Endothelial cell (in vitro differentiated cells): ENCODE measurements around the gene CYP24A1. TPM values are rescaled to one million over a fixed set of nuclear protein-coding genes. Genes with fewer than 3 reads are reported as not detected.

Experiments used
- DNase-seq: peaks from one replicate; pipeline ENCODE4 v3.0.0; 2021; ENCODE audit warnings: low spot score
- H3K27ac Mint-ChIP-seq: one replicate; pipeline ENCODE4 v1.8.0; 2021; ENCODE audit warnings: mixed read lengths, inconsistent platforms; ENCODE audit not compliant: unreplicated experiment
- H3K27me3 Mint-ChIP-seq: one replicate; pipeline ENCODE4 v1.8.0; 2021; ENCODE audit warnings: mild to moderate bottlenecking, moderate library complexity, mixed read lengths, inconsistent platforms; ENCODE audit not compliant: unreplicated experiment
- H3K36me3 Mint-ChIP-seq: one replicate; pipeline ENCODE4 v1.8.0; 2021; ENCODE audit warnings: mild to moderate bottlenecking, low read depth, mixed read lengths, inconsistent platforms; ENCODE audit not compliant: unreplicated experiment
- H3K4me1 Mint-ChIP-seq: one replicate; pipeline ENCODE4 v1.8.0; 2021; ENCODE audit warnings: mild to moderate bottlenecking, mixed read lengths, inconsistent platforms; ENCODE audit not compliant: unreplicated experiment
- H3K4me3 Mint-ChIP-seq: one replicate; pipeline ENCODE4 v1.8.0; 2021; ENCODE audit warnings: mild to moderate bottlenecking, mixed read lengths, inconsistent platforms; ENCODE audit not compliant: unreplicated experiment
- H3K9me3 Mint-ChIP-seq: one replicate; pipeline ENCODE4 v1.8.0; 2021; ENCODE audit warnings: mixed read lengths, inconsistent platforms; ENCODE audit not compliant: unreplicated experiment
- total RNA-seq: library from RNA; stranded (reverse); fragmentation: NEBNext Ultra II Directional; extraction: Animal tissue kit (Norgen Biotek cat#: 25700); gene quantifications from one replicate; pipeline ENCODE4 v1.2.1, GENCODE V29; 2021; ENCODE audit not compliant: unreplicated experiment
- TF ChIP-seq, protein P1 (sequence below): fragments of 200-600 bp; sonication (generic); IDR thresholded peaks from one replicate; pipeline ENCODE4 v1.5.0; 2021; ENCODE audit warnings: antibody characterized with exemption; ENCODE audit not compliant: unreplicated experiment

Gene CYP24A1
- total RNA-seq, 1 donor from 2014 or later = not detected

DNA sequence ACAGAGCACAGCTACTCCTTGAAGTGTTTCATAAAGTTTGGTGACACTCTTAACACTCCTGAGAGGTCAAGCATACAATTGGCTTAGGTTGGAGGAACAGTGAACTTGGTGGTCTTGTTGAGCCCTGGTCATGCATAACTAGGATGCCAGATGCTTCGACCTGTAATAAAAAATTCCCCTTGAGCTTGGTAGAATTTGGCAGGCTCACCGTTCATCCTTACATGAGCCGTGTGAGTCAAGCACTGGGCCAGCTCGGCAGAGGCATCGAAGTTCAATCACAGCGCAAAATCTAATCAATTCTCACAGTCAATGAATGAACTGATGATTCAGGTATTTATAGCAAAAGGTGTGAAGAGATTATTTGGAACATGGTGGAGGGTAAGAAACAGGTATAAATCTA lies 33.7 kb downstream of the CYP24A1 start:
- no peaks in the 10 kb centered on the region for H3K36me3 Mint-ChIP-seq
- TF ChIP-seq, protein P1, sequence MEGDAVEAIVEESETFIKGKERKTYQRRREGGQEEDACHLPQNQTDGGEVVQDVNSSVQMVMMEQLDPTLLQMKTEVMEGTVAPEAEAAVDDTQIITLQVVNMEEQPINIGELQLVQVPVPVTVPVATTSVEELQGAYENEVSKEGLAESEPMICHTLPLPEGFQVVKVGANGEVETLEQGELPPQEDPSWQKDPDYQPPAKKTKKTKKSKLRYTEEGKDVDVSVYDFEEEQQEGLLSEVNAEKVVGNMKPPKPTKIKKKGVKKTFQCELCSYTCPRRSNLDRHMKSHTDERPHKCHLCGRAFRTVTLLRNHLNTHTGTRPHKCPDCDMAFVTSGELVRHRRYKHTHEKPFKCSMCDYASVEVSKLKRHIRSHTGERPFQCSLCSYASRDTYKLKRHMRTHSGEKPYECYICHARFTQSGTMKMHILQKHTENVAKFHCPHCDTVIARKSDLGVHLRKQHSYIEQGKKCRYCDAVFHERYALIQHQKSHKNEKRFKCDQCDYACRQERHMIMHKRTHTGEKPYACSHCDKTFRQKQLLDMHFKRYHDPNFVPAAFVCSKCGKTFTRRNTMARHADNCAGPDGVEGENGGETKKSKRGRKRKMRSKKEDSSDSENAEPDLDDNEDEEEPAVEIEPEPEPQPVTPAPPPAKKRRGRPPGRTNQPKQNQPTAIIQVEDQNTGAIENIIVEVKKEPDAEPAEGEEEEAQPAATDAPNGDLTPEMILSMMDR = no peak
- no peak for DNase-seq
- no peak overlapping the region for H3K4me3 Mint-ChIP-seq
- no peaks in the 10 kb centered on the region for H3K4me1 Mint-ChIP-seq
- no peaks in the 10 kb centered on the region for H3K9me3 Mint-ChIP-seq
- H3K27ac Mint-ChIP-seq = no peak overlapping the region
- H3K27me3 Mint-ChIP-seq = peaks cover 2% of the 10 kb centered on the region

DNA sequence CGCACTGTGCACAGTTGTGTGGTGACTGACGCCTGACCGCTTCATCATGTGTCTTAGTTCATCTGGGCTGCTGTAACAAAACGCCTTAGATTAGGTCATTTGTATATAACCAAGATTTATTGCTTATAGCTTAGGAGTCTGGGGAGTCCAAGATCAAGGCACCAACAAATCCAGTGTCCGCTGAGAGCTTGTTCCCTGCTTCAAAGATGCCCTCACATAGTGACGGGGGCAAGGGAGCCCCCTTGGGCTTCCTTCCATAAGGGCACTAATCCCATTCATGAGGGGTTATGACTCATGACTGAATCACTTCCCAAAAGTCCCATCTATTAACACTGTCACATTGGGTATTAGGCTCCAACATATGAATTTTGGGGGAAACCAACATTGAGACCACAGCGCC lies 34.6 kb downstream of the CYP24A1 start:
- no peak for DNase-seq
- H3K4me1 Mint-ChIP-seq = no peaks in the 10 kb centered on the region

DNA sequence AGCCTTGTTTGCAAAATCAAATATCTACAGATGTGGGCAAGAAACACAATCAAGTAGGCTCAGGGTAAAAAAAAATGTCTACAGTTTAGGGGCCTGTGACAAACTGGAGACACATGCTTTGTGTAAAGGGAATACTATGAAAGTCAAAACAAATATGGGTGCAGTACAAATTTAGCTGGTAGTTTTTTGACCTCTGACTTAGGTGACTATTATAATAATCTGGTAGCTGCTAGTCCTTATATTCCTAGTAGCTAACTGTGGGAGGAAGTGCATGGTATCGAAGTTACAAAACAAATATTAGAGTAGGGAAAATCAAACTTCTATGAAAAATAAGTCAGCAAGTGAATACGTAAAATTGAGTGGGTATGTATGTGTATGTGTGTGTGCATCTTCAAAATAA lies 35.4 kb downstream of the CYP24A1 start:
- H3K27me3 Mint-ChIP-seq = peaks cover 2% of the 10 kb centered on the region
- no peaks in the 10 kb centered on the region for H3K4me1 Mint-ChIP-seq
- H3K4me3 Mint-ChIP-seq = no peak overlapping the region
- H3K27ac Mint-ChIP-seq = no peak overlapping the region
- no peaks in the 10 kb centered on the region for H3K36me3 Mint-ChIP-seq
- DNase-seq = no peak
- TF ChIP-seq, protein P1 = no peak
- H3K9me3 Mint-ChIP-seq = no peaks in the 10 kb centered on the region

More for the DNA sequence above, 34.6 kb downstream of the CYP24A1 start:
- H3K27ac Mint-ChIP-seq = no peak overlapping the region
- H3K27me3 Mint-ChIP-seq = peaks cover 2% of the 10 kb centered on the region
- no peaks in the 10 kb centered on the region for H3K36me3 Mint-ChIP-seq
- H3K9me3 Mint-ChIP-seq = no peaks in the 10 kb centered on the region
- TF ChIP-seq, protein P1 = no peak
- H3K4me3 Mint-ChIP-seq = no peak overlapping the region

DNA sequence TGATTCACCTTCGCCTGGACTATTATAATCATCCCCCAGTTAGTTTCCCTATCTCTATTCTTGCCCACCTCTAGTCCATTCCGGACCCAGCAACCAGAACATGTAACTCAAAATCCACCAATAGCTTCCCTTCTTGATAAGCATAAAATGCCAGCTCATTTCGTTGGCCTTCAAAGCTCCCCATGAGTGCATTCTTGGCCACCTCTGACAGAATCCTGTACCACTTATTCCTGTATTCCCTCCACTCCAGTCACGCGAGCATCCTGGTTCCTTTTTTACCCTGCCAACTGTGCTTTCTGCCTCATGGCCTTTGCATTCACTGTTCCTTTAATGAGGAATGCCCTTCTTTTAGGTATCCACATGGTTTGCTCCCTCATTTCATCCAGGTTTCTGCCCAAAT lies 36.7 kb downstream of the CYP24A1 start:
- Mint-ChIP-seq H3K4me3 (no peak overlapping the region), H3K9me3 (no peaks in the 10 kb centered on the region), H3K27me3 (peaks cover 2% of the 10 kb centered on the region), H3K4me1 (no peaks in the 10 kb centered on the region), H3K27ac (no peak overlapping the region), H3K36me3 (no peaks in the 10 kb centered on the region)
- no peak for DNase-seq
- TF ChIP-seq, protein P1 = no peak

DNA sequence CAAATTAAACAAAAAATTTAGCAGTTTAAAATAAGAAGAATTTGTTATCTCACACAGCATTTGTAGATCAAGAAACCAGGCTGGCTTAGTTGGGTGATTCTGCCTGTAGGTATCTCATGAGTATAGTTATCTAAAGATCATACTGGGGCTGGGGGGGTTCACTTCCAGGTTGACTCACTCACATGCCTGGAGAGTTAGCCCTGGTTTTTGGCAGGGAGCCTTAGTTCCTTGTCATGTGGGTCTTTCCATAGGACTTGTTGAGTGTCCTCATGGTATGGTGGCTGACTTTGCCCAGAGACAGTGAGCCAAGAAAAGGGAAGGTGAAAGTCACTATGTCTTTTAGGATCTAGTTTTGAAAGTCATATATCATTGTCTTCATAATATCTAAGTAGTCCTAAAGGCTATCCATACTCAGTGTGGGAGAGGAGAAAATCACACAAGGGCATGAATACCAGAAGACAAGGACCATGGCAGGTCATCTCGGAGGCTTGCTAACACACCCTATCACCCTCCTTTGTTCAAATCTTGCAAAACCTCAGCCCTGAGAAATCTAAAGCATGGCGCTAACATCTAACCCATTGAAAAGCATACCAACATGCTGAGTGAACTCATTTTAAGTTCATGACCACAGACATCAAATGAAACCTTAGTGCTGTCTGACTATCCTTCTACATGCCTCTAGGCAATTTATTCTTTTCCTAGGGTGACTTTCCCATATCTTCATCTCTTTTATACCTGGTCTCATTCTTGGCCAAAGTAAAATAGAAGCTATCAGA lies 39.2 kb downstream of the CYP24A1 start:
- Mint-ChIP-seq H3K9me3 (no peaks in the 10 kb centered on the region), H3K27me3 (no peaks in the 10 kb centered on the region), H3K4me3 (no peak overlapping the region), H3K4me1 (no peaks in the 10 kb centered on the region), H3K36me3 (no peaks in the 10 kb centered on the region), H3K27ac (no peak overlapping the region)
- DNase-seq = no peak
- TF ChIP-seq, protein P1 = no peak
